GM21529 (cell line): Measurements from ENCODE around the gene IL22.
A peak's percentile ranks its signal among the peaks of the same experiment; 100 is the strongest.
"Not testable (repeated sequence)": the region's sequence is repeated elsewhere in the genome, so short reads cannot be mapped to it uniquely, and the experiment has no call there.

Experiments
- ATAC-seq: cut with Tn5 transposase; IDR thresholded peaks from one replicate; pipeline ENCODE4 v1.9.1; 2021; ENCODE audit not compliant: unreplicated experiment

Gene IL22

DNA sequence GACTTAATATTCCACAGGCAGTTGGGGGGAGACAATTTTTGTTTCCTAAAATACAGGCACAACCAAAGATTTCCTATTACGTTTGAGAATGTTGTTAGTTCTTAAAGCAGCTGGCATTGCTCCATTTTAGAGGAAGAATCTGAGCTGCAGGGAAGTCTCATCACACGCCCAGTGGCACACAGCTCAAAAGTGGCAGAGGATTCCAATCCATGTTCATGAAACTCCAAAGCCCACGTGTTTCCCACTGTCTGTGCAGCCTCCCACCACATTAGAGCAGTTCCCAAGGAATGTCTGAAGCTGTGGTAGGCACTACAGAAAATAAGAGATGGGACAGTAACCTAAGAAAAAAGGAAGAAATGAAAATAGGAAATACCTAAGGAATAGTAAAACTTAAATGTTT is 21.7 kb downstream of the IL22 start:
- ATAC-seq, result no peak

DNA sequence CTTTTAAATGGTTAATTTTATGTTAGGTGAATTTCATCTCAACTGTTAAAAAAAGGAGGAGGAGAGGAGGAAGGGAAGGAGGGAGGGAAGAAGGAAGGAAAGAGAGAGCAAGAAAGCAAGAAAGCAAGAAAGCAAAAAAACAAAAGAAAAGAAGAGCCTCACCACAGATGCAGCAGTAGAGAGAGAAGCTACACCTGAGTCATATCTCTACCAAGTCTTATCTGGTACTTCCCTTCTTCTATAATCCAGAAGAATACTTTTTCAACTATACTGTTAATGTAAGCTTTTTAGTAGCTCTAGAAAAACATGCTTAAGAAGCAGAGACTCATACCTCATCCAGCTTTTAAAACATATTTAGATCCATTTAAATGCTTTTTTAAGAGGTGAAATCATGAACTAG is 22.2 kb downstream of the IL22 start:
- ATAC-seq, result no peak

GRCh38 chr12:68229956-68230355 is 23.4 kb downstream of the IL22 start:
- no peak for ATAC-seq

- no peak for ATAC-seq
These were observed 26.0 kb downstream of the IL22 start for GRCh38 chr12:68227356-68227755.

GRCh38 chr12:68225576-68226476 is 27.6 kb downstream of the IL22 start, which contains the start of gene IL26:
Gene IL26 (minus strand): TSS chr12:68225810. CDS start chr12:68225756, 54 bp downstream.
- ATAC-seq, result no peak

- no peak for ATAC-seq
These were observed 28.7 kb downstream of the IL22 start for GRCh38 chr12:68224613-68225285.

DNA sequence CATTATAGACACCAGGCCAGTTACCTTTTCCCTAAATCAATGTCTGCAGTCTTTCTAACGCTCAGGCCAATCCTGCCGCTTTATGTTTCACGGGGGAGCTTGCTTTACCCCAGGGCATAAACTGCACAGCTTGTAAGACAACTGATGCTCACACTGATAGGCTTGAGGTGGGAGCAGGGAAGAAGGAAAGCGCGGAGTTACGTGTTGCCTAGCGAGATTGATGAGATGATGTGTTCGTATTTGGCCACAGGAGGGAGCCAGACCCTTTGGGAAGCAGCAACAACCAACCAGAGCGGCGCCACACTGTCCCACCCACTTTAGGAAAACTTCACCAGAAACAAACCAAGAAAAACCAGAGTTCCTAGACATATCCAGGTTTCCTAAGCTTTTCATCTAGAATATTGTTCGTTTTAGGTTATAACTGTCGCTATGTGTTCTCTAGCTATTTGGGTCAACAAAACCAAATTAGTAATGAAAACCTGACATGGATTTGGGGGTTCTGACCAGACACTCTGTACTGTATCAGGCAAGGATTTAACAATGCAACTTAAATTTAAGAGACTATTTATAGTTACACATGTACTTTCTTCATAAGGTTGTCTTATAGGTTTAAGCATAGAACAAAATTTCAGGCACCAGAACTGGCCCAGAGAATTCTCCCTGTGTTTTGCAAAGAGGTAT is 30.2 kb downstream of the IL22 start:
- peak; percentile 97 for ATAC-seq

- no peak for ATAC-seq
These were observed 31.1 kb downstream of the IL22 start for GRCh38 chr12:68222326-68222725.

DNA sequence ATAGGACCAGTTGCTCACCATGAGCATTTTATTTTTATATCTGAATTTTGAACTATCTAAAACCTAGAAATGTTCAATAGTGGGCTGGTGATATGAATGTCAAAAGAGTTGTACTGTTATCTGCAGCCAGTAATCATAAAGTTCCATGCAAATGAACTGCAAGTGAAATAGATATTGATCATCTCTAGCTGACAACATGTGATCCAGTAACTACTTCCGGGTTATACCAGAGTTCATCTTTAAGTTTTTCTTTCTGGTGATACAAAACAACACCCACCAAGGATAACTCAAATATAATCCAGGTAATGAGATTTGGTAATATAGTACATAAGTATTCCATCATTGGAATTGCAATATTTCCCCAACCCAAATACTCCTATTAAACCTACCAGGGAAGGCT is 31.9 kb downstream of the IL22 start:
- ATAC-seq, result no peak

DNA sequence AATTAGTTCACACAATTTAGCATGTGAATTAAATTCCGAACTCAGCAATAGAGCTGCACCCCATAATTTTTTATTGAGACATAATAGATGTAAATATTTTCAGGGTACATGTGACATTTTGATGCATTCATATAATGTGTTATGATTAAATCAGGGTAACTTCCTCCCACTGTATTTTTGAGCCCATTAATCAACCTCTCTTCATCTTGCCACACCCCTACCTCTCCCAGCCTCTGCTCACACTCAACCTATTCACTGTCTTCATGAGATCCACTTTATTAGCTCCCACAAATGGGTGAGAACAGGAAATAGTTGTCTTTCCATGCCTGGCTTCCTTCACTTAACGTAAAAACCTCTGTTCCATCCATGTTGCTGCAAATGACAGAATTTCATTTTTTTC is 42.5 kb downstream of the IL22 start:
- no peak for ATAC-seq

DNA sequence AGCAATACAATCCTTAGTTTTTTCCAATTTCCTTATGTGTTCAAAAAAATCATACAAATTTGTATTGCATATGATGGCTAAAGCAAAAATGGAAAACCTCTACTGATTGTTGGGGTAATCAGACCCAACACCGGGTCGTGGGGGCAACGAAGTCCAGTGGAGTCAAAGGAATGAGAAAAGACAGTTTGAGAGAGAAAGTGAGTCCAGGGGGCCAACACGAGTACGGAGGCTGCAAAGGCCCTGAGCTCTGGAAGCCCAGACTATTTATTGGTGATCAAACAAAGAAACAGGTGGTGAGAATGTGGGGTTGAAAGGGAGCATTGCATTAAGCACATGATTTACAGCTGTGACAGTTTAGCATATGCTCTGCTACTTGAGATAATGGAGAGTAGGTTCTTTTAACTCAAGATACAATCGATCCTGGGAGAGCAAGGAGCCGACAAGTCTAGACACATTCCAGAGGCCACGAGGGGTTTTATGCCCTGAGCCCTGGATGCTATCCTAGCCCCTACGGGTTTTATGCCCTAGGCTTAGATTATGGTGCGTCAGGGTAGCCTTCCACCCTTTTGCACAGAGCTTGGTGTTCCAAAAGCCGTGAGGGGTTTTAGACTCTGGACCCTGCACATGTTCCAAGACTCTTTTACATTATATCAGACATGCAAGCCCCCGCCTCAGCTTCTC is 44.2 kb downstream of the IL22 start:
- ATAC-seq, result not testable (repeated sequence)

- ATAC-seq, result no peak
These were observed 46.1 kb downstream of the IL22 start for GRCh38 chr12:68207276-68207675.

GRCh38 chr12:68206446-68206845 is 47.0 kb downstream of the IL22 start:
- no peak for ATAC-seq

DNA sequence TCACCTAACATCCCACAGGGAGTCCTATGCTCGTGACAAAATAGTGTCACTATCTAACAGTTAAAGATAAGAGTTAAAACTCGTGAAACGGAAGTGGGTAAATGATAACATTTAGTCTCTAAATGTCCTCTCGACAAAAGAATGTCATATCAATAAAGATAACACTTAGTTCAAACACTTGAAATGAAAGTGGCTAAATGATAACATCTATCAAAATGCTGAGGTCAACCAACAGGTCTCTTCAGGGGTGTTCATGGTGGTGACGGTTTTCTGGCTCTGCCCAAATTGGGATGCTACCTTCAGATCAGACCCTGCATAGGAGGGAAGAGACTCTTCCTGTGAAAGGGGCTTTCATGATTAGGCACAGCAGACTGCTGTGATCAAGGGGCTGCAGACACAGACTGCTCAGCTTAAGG is 49.9 kb downstream of the IL22 start:
- no peak for ATAC-seq

GRCh38 chr12:68200854-68201253 is 52.5 kb downstream of the IL22 start:
- ATAC-seq, result no peak

GRCh38 chr12:68199127-68199526 is 54.3 kb downstream of the IL22 start:
- ATAC-seq, result no peak

GRCh38 chr12:68198507-68199086 is 54.8 kb downstream of the IL22 start:
- ATAC-seq, result no peak
